Neural progenitor cell (in vitro differentiated cells): ENCODE measurements around the gene RAPGEF2. TPM values are rescaled to one million over a fixed set of nuclear protein-coding genes. Genes with fewer than 3 reads are reported as not detected.

ENCODE experiments used
- DNase-seq: peaks from one replicate; pipeline ENCODE4 v3.0.0-alpha.2; 2016; ENCODE audit warnings: low spot score
- H2AFZ ChIP-seq: fragments of 200-600 bp; sonication (generic); replicated peaks from 2 replicates; pipeline ENCODE4 v1.6.1; 2016; ENCODE audit warnings: antibody characterized with exemption
- H3F3A ChIP-seq: fragments of 200-600 bp; sonication (generic); 2 replicates; pipeline ENCODE4 v1.6.1; 2016; ENCODE audit warnings: antibody characterized with exemption, low read depth
- H3K27ac ChIP-seq: fragments of 200-600 bp; sonication (generic); 2 replicates; pipeline ENCODE4 v1.5.1; 2016; ENCODE audit warnings: mild to moderate bottlenecking
- H3K27me3 ChIP-seq: fragments of 200-600 bp; sonication (generic); 2 replicates; pipeline ENCODE4 v1.6.1; 2016; ENCODE audit warnings: mild to moderate bottlenecking, moderate library complexity
- H3K36me3 ChIP-seq: fragments of 200-600 bp; sonication (generic); 2 replicates; pipeline ENCODE4 v1.5.1; 2016
- H3K4me1 ChIP-seq: fragments of 200-600 bp; sonication (generic); 2 replicates; pipeline ENCODE4 v1.6.1; 2016; ENCODE audit warnings: mixed run types
- H3K4me2 ChIP-seq: fragments of 200-600 bp; sonication (generic); 2 replicates; pipeline ENCODE4 v1.6.1; 2016
- H3K4me3 ChIP-seq: fragments of 200-600 bp; sonication (generic); 2 replicates; pipeline ENCODE4 v1.5.1; 2016
- H3K79me2 ChIP-seq: fragments of 200-600 bp; sonication (generic); 2 replicates; pipeline ENCODE4 v1.6.1; 2016; ENCODE audit warnings: low read depth
- H3K9ac ChIP-seq: fragments of 200-600 bp; sonication (generic); 2 replicates; pipeline ENCODE4 v1.6.1; 2016
- H3K9me3 ChIP-seq: fragments of 200-600 bp; sonication (generic); 2 replicates; pipeline ENCODE4 v1.5.1; 2016; ENCODE audit warnings: low read depth
- H4K20me1 ChIP-seq: fragments of 200-600 bp; sonication (generic); 2 replicates; pipeline ENCODE4 v1.6.1; 2016; ENCODE audit warnings: low read depth
- H3K27ac Mint-ChIP-seq: 3 replicates; pipeline ENCODE4 v1.8.0; 2021; ENCODE audit warnings: mixed read lengths
- H3K27me3 Mint-ChIP-seq: 2 replicates; pipeline ENCODE4 v1.8.0; 2022; ENCODE audit warnings: low read depth, mild to moderate bottlenecking, inconsistent platforms, moderate library complexity, mixed read lengths; ENCODE audit not compliant: insufficient read depth
- H3K36me3 Mint-ChIP-seq: 3 replicates; pipeline ENCODE4 v1.8.0; 2021; ENCODE audit warnings: mixed read lengths
- H3K4me1 Mint-ChIP-seq: 3 replicates; pipeline ENCODE4 v1.8.0; 2021; ENCODE audit warnings: mixed read lengths
- H3K4me3 Mint-ChIP-seq: 3 replicates; pipeline ENCODE4 v1.8.0; 2021; ENCODE audit warnings: mild to moderate bottlenecking, moderate library complexity, mixed read lengths
- H3K9me3 Mint-ChIP-seq: 3 replicates; pipeline ENCODE4 v1.8.0; 2020; ENCODE audit warnings: mixed read lengths
- CTCF ChIP-seq: fragments of 200-600 bp; sonication (generic); IDR thresholded peaks from 2 replicates; pipeline ENCODE4 v1.5.1; 2017; ENCODE audit warnings: antibody characterized with exemption, mild to moderate bottlenecking
- EZH2 ChIP-seq: fragments of 200-600 bp; sonication (generic); IDR thresholded peaks from 2 replicates; pipeline ENCODE4 v1.6.1; 2017; ENCODE audit warnings: antibody characterized with exemption, mild to moderate bottlenecking, moderate library complexity
- EZH2phosphoT487 ChIP-seq: fragments of 200-600 bp; sonication (generic); IDR thresholded peaks from 2 replicates; pipeline ENCODE4 v1.6.1; 2017; ENCODE audit warnings: antibody characterized with exemption
- total RNA-seq: library from RNA; depleted of rRNA; stranded (reverse); fragments of >200 nt; gene quantifications from 2 replicates; pipeline ENCODE4 v1.2.3, GENCODE V29; 2015; ENCODE audit warnings: low replicate concordance

RAPGEF2 gene
- total RNA-seq, 1 donor from 2014 or later: 70.4 TPM

- no peaks in the 10 kb centered on the region for H3K4me1 ChIP-seq
- no peaks in the 10 kb centered on the region for H3K27me3 ChIP-seq
- H3K79me2 ChIP-seq: peaks cover 93% of the 10 kb centered on the region
- H3K9ac ChIP-seq: no peak overlapping the region
- no peaks in the 10 kb centered on the region for H3F3A ChIP-seq
- H2AFZ ChIP-seq: no peak overlapping the region
- no peaks in the 10 kb centered on the region for H3K36me3 ChIP-seq
- Mint-ChIP-seq H3K27me3 (no peaks in the 10 kb centered on the region), H3K4me3 (no peak overlapping the region), H3K27ac (no peak overlapping the region), H3K4me1 (peaks cover 6% of the 10 kb centered on the region), H3K9me3 (peaks cover 4% of the 10 kb centered on the region), H3K36me3 (peaks cover 4% of the 10 kb centered on the region)
- H3K4me3 ChIP-seq: no peak overlapping the region
- no peaks in the 10 kb centered on the region for H3K9me3 ChIP-seq
- peaks cover 4% of the 10 kb centered on the region for H4K20me1 ChIP-seq
- H3K4me2 ChIP-seq: no peak overlapping the region
- no peak for DNase-seq
- TF ChIP-seq CTCF: no peak
- TF ChIP-seq EZH2: no peak
- TF ChIP-seq EZH2phosphoT487: no peak
- H3K27ac ChIP-seq: no peak overlapping the region
Observed at GRCh38 chr4:159127745-159128518, 25.1 kb downstream of the RAPGEF2 start.

GRCh38 chr4:159129814-159130550 is 27.1 kb downstream of the RAPGEF2 start:
- no peaks in the 10 kb centered on the region for H3K4me1 ChIP-seq
- H3K4me3 ChIP-seq: no peak overlapping the region
- Mint-ChIP-seq H3K27ac (no peak overlapping the region), H3K27me3 (no peaks in the 10 kb centered on the region), H3K4me1 (peaks cover 6% of the 10 kb centered on the region), H3K9me3 (peaks cover 3% of the 10 kb centered on the region), H3K36me3 (peaks cover 6% of the 10 kb centered on the region), H3K4me3 (no peak overlapping the region)
- no peak overlapping the region for H3K27ac ChIP-seq
- no peak overlapping the region for H3K9ac ChIP-seq
- TF ChIP-seq EZH2: no peak
- no peak for TF ChIP-seq CTCF
- peaks cover 4% of the 10 kb centered on the region for H4K20me1 ChIP-seq
- H3F3A ChIP-seq: no peaks in the 10 kb centered on the region
- H3K27me3 ChIP-seq: no peaks in the 10 kb centered on the region
- no peaks in the 10 kb centered on the region for H3K9me3 ChIP-seq
- H2AFZ ChIP-seq: no peak overlapping the region
- peaks cover 92% of the 10 kb centered on the region for H3K79me2 ChIP-seq
- no peaks in the 10 kb centered on the region for H3K36me3 ChIP-seq
- no peak for DNase-seq
- no peak overlapping the region for H3K4me2 ChIP-seq

- Histone ChIP-seq H3K27ac (no peak overlapping the region), H3K27me3 (no peaks in the 10 kb centered on the region), H3K9ac (no peak overlapping the region), H3F3A (no peaks in the 10 kb centered on the region), H4K20me1 (peaks cover 10% of the 10 kb centered on the region), H3K4me3 (no peak overlapping the region), H3K9me3 (no peaks in the 10 kb centered on the region), H3K4me2 (no peak overlapping the region), H3K36me3 (no peaks in the 10 kb centered on the region), H2AFZ (no peak overlapping the region), H3K79me2 (peaks cover 92% of the 10 kb centered on the region), H3K4me1 (peaks cover 9% of the 10 kb centered on the region)
- no peak for DNase-seq
- TF ChIP-seq CTCF: no peak
- no peak for TF ChIP-seq EZH2
- no peak for TF ChIP-seq EZH2phosphoT487
- no peaks in the 10 kb centered on the region for H3K27me3 Mint-ChIP-seq
- H3K27ac Mint-ChIP-seq: no peak overlapping the region
- H3K4me1 Mint-ChIP-seq: peaks cover 10% of the 10 kb centered on the region
- H3K36me3 Mint-ChIP-seq: peaks cover 8% of the 10 kb centered on the region
- no peak overlapping the region for H3K4me3 Mint-ChIP-seq
- peaks cover 3% of the 10 kb centered on the region for H3K9me3 Mint-ChIP-seq
Observed at GRCh38 chr4:159131564-159131963, 28.7 kb downstream of the RAPGEF2 start.
